SKM-1 (cell line): Measurements from ENCODE around the gene IFNGR1.
"Not testable (repeated sequence)": the region's sequence is repeated elsewhere in the genome, so short reads cannot be mapped to it uniquely, and the experiment has no call there.

Experiments
- DNase-seq: peaks from one replicate; lab custom pipeline; 2025; ENCODE audit not compliant: unreplicated experiment; lab: John Stamatoyannopoulos, UW

Gene IFNGR1

GRCh38 chr6:137213813-137214212, 5.4 kb downstream of the IFNGR1 start:
- DNase-seq = no peak

- no peak for DNase-seq
Measured at GRCh38 chr6:137213331-137213740, 5.8 kb downstream of the IFNGR1 start.

GRCh38 chr6:137211910-137212309, 7.3 kb downstream of the IFNGR1 start:
- no peak for DNase-seq

GRCh38 chr6:137210903-137211302, 8.3 kb downstream of the IFNGR1 start:
- no peak for DNase-seq

- no peak for DNase-seq
Measured at GRCh38 chr6:137208279-137208678, 10.9 kb downstream of the IFNGR1 start.

GRCh38 chr6:137207457-137207856, 11.7 kb downstream of the IFNGR1 start:
- not testable (repeated sequence) for DNase-seq

DNA sequence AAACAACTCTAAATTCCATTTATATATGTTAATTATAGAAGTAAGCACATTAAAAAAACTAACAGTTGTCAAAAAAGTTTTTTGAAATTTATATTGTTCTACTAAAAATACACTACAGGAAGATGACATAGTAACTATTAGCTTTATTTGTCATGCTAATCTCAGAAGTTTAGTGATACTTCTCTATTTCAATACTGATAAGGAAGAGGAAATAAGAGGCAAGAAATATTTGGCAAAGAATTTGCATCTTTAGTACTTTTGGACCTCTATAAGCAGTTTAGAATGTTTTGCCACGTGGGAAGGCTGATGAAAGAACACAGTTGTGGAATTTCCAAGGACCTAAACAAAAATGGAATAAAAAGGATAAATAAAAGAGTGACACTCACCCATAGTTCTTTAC, 12.6 kb downstream of the IFNGR1 start:
- no peak for DNase-seq

GRCh38 chr6:137203256-137203655, 15.9 kb downstream of the IFNGR1 start:
- no peak for DNase-seq

DNA sequence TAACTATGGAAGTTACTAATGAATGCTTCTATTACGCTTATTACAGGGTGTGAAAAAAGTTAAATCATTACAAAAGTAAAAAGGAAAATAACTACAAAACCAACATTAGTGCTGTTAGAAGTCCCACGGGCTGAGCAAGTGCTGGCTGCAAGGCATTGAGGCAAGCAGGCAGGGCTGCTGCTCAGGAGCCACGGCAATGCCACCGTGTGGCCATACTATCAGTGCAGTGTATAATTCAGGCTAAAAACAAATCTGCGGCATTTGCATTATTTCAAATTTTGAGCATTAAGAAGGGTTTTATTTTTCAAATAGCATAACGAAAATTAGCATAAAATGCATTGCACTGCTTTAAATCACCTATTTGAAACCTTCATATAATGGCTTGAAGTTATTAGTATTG, 17.1 kb downstream of the IFNGR1 start:
- no peak for DNase-seq

DNA sequence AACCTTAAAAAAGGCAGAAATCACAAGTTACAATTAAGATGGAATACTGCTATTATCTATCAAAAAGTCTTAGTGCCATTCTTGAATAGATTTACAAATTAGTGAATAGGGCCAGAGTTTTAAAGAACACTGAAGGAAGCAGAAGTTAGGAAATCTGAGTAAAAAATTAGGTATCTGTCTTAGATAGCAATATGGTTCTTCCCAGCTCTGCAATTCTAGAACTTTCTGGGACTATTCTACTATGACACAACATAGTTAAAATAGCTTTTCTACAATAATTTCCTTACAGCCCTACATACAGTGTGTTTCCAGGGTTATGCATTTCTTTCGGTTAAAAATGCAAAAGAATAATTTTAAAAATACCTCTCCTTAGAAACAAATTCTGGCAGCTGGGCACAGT, 18.2 kb downstream of the IFNGR1 start:
- no peak for DNase-seq

- DNase-seq = no peak
Measured at GRCh38 chr6:137200288-137200687, 18.9 kb downstream of the IFNGR1 start.

- DNase-seq = no peak
Measured at GRCh38 chr6:137197684-137198645, 21.2 kb downstream of the IFNGR1 start.

- no peak for DNase-seq
Measured at GRCh38 chr6:137193256-137194070, 25.7 kb downstream of the IFNGR1 start.

DNA sequence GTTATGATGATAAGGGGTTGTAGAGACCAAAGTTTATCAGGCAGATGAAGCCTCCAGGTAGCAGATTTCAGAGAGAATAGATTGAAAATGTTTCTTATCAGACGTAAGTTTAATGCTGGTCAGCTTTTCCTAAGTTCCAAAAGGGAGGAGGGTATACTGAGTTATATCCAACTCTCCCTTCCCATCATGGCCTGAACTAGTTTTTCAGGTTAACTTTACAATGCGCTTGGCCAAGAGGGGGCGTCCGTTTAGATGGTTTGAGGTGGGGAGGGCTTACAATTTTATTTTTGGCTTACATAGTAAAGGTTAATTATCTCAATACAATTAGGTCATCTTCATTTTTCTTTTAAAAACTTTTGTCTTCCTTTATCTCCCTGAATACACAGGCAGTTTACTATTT, 26.4 kb downstream of the IFNGR1 start:
- DNase-seq = no peak

DNA sequence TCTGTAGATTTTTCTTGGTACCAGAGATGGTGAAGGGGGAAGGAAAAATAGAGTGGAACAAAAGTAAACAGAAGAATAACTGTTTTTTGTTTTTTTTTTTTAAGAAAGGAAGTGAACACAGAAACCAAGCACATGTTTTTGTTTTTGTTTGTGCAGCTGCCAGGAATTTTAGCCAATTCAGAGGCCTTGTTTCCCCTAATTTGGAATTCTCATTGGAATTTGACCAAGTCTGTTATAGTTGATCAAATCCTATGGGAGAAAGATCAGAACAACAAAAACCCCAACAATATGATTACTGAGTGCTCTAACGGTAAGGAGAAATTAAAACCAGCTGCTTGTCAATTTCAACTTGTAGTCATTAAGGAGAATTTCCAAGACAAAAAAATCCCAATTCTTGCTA, 27.5 kb downstream of the IFNGR1 start:
- no peak for DNase-seq

- DNase-seq = no peak
Measured at GRCh38 chr6:137191236-137191635, 27.9 kb downstream of the IFNGR1 start.

DNA sequence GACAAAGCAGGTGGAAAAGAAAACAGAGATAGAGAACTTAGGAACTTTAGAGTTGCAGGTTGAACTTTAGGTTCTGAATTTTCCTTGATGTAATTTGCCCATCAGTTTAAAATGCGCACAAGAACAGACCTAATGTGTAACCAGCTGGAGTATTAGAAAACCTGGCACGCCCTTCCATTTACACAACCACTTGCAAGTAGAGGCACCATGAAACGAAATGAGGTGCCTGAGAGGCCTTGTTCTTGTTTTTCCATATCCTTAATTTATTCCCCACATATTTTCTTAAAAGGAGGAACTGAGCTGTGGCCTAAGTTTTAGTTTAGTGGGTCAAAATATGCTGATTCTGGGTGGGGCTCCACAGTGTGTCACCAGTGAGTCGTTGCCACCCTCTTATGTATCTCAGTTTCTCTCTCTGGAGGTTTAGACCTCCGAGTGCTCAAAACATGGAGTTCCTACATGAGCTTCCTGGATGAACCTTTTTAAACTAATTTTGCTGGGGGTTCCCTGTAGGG, 28.5 kb downstream of the IFNGR1 start:
- no peak for DNase-seq

- DNase-seq = no peak
Measured at GRCh38 chr6:137188855-137189254, 30.3 kb downstream of the IFNGR1 start.

GRCh38 chr6:137185290-137185689, 33.9 kb downstream of the IFNGR1 start:
- no peak for DNase-seq

- no peak for DNase-seq
Measured at GRCh38 chr6:137182654-137183073, 36.5 kb downstream of the IFNGR1 start.

DNA sequence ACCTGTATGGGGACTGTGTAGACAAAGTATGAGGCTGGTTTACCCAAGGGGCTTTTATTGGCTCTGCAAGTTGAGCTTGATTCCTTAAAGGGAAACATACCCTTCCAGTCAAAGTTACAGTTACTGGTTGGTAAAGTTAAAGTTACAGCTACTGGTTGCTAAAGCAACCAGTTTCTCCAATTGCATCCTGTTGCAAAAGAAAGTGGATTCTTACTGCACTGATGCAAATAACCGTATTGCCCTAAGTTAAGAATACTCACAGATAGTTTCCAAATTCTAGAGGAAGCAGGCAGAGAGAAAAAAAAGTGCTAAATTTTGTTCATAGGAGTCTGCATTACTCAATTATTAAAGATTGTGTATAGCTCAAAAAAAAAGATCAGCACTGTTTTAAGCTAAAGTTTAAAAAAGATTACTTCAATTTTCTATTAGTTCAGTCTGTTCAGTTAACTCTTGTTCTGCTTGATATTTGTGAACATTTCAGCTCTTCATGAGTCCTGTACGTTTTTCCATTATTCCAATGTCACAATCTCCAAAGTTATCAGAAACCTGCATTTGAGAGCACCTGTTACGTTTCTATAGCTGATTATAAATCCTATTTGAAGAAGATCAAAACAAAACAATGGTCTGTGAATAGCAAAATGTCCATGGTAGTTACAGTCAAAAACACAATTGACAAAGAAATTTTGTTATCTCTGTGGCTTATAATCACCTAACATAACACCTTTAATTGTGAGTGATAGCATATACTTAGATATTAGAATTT, 37.1 kb downstream of the IFNGR1 start:
- DNase-seq = no peak
